ENCODE data around the gene EHHADH.

DNA sequence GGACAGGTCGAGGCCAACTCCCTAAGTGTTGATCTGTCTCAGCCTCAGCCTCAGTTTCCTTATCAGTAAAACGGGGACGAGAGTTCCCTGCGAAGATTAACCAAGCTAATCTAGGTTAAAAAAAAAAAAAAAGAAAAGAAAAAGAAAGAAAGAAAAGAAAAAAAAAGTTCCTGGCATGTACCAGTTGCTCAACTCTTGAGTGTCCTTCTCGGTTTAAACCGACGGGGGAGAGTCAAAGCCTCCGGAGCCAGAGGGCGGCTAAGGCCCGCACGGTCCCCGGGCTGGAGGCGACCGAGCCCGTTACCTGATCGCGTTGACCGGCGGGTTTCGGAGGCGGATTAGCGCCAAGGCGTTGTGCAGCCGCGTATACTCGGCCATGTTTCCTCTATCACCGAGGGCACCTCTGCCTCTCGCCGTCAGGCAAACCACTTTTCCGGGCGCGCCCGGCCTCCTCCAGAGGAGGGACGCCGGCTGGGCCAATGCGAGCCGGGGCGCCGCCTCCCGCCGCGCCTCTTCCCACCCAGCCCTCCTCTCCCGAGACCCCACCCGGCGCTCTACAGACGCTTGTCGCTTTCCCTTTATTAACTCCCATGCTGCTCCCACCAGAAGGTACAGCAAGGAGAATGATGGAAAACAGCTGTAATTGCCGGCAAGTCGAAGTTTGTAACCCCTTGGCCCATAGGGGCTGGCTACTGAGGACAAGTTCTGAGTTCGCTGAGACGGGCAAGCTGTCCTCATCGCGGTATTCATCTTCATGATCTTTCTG lies at the start of gene EHHADH:
- TF ChIP-seq POLR2AphosphoS5 (IDR thresholded peaks at IDR 0.05; ENCODE audit: low read depth, low read length), result no peak
- TF ChIP-seq TAF1 (IDR thresholded peaks at IDR 0.05; ENCODE audit: borderline replicate concordance, insufficient read depth, low read length), result no peak
